Stomach (tissue), 4 donors: ENCODE results near the gene ANKRD6.

ENCODE experiments used
- POLR2A ChIP-seq, 4 donors: fragments of 450-650 bp; IDR thresholded peaks; one replicate each; pipeline ENCODE4 v1.6.1; 2016; ENCODE audit warnings: antibody characterized with exemption in 4 of 4, control low read depth in 2 of 4, mild to moderate bottlenecking in 1 of 4, moderate library complexity in 1 of 4
- POLR2AphosphoS5 ChIP-seq, 3 donors: sonication (generic); formaldehyde crosslinking; IDR thresholded peaks; one replicate each; pipeline ENCODE4 v1.6.1; 2016; ENCODE audit warnings: antibody characterized with exemption in 3 of 3

DNA sequence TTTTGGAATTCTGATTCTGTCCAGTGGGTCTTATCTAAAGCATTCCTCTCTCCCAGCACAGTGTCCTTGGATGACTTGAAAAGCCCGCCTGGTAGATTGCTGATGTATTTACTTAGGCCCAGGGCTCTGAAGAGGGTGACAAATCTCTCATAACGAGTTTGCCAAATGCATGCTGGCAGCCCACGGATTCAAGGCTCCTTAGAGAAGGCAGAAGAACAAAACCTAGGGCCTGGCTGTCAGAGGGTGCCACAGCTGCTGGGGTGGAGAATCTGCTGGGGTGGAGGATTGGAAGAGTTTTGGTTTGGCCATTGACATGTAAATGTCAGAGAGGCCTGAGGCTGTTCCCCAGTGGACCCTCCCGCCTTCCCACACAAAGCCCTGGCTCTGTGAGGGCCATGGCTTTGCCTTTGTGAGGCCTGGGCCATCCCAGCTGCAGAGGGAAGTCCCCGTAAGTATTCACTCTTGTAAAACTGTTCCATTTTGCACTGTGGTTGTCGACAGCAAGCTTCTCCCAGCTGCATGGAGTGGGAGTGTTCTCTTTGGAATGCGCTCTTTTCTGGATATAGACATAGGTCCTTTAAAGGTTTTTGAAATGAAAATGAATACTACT, 50.3 kb downstream of the ANKRD6 start:
- no peak for TF ChIP-seq POLR2AphosphoS5 (IDR thresholded peaks at IDR 0.05)
- TF ChIP-seq POLR2A (IDR thresholded peaks at IDR 0.05): no peak
